ENCODE results near the gene ADAMTS14.

- TF ChIP-seq CTCF (conservative IDR thresholded peaks at IDR 0.05 in 1 of 2, IDR thresholded peaks at IDR 0.05 in 1 of 2; ENCODE audit: extremely low read depth in 1 of 2, insufficient read depth in 1 of 2, low read depth in 1 of 2, low read length in 2 of 2) (no peak), EZH2 (IDR thresholded peaks at IDR 0.05; ENCODE audit: borderline replicate concordance, low read length) (no peak)
Observed at GRCh38 chr10:70773965-70774809, 101.9 kb downstream of the ADAMTS14 start.

All from mammary epithelial cell (primary cell).